GM19452 (cell line): ENCODE results near the gene RXFP3.
"Not testable (repeated sequence)": the region's sequence is repeated elsewhere in the genome, so short reads cannot be mapped to it uniquely, and the experiment has no call there.

Experiments
- ATAC-seq: cut with Tn5 transposase; IDR thresholded peaks from one replicate; pipeline ENCODE4 v1.9.1; 2021; ENCODE audit not compliant: unreplicated experiment

RXFP3 gene

GRCh38 chr5:33934176-33934575, 2.0 kb upstream of the RXFP3 start:
- peak; percentile 38 for ATAC-seq

DNA sequence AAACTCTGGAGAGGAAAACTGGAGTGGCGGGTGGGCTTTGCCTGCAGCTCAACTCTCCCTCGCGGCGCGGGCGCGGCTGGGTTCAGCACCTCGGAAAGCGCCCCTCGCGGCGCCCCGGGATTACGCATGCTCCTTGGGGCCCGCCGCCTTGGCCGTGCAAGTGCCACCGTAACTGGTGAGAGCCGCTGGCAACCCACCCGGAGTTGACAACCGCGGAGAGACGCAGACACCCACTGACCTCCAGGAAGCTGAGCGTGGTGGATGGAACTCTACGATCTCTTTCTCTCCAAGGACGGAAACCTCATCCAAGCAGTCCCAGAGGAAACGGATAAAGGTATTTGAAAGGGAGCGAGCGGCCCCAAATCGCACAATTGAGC, 194 bp upstream of the RXFP3 start:
- ATAC-seq, result no peak

GRCh38 chr5:33937017-33937706, 976 bp downstream of the RXFP3 start:
- no peak for ATAC-seq

GRCh38 chr5:33937707-33938506, 1.7 kb downstream of the RXFP3 start:
- no peak for ATAC-seq

- no peak for ATAC-seq
These were observed 2.3 kb downstream of the RXFP3 start for GRCh38 chr5:33938507-33938796.

DNA sequence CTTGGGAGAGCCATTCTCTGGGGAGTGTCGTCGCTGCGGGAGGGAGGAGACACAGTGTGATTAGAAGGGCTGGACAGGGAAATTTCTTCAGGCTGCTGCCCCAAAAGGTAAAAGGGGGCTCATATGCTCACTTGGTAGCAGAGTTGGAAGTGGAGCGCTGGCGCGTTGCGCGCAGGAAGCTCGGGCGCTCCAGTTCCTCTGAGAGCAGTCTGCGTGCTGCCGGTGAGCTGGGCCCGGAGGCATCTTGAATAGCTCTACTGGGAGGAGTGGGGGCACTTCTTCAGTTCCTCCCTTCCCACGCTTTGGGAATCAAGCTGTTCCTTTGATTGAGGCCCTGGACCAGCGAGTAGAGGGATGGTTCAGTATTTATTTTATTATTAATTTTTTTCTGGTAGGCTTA, 2.7 kb downstream of the RXFP3 start:
- ATAC-seq, result no peak

- no peak for ATAC-seq
These were observed 3.5 kb downstream of the RXFP3 start for GRCh38 chr5:33939556-33940262.

- no peak for ATAC-seq
These were observed 4.9 kb downstream of the RXFP3 start for GRCh38 chr5:33941090-33941489.

GRCh38 chr5:33944543-33945132, 8.5 kb downstream of the RXFP3 start:
- no peak for ATAC-seq

- not testable (repeated sequence) for ATAC-seq
These were observed 16.0 kb downstream of the RXFP3 start for GRCh38 chr5:33952175-33952574.

- ATAC-seq, result no peak
These were observed 21.5 kb downstream of the RXFP3 start for GRCh38 chr5:33957577-33958150.

DNA sequence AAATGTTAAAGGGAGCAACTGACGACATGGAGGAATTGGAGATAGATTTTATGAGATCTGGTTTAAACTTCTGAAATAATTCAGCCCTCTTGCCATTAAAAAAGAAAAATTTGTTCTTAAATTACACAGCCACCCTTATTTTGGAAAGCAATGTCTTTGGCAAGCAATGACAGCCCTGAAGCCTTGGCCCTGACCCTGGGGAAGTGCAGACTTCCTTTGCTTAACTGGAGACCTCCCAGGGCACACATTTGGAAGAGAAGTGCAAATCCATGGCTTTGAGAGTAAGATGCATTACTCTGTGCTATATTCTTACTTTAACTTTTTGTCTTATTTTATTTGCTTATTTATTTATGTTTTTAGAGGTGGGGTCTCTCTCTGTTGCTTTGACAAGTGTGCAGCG, 22.0 kb downstream of the RXFP3 start:
- ATAC-seq, result no peak

DNA sequence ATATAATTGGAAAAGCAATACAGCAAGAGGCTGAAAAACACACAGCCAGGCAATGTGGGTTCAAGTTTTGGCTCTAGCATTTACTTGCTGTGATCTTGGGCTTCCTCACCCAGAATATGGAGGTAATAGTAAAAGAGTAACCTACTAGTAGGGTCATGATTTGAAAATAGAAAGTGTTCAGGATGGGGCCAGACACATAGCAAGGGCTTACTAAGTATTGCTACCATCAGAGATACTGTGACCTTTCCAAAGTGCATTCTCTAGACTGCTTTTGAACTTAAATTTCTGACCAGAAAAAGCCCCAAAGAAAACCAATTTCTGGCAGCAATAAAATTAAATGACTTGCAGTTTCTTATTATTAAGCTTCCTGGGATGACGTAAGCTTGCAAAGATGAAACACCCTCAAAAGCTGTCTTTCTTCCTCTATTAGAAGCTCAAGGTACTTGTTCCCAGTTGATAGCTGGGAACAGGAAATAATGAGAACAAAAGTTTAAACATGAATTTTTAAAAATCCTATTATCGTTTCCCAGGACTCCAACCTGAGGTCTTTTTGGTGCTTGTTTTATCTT, 28.0 kb downstream of the RXFP3 start:
- no peak for ATAC-seq

DNA sequence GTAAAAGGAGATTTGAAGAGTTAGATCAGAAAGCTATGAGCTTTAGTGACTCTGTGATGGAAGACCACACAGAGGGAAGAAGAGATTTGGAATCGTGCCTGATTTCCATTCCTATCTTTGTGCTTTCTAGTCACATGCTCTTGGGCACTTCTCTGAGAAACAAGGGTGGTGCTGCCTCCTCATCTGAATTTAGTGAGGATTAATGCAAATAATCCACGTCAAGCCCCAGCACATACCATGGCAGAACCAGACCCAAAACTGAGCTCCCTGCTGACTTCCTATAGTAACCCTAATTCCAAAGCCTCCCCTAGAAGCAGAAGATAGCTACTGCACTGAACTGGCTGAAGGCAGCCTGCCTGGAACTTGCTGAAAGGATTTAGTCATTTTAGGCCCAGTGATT, 30.6 kb downstream of the RXFP3 start:
- ATAC-seq, result no peak

DNA sequence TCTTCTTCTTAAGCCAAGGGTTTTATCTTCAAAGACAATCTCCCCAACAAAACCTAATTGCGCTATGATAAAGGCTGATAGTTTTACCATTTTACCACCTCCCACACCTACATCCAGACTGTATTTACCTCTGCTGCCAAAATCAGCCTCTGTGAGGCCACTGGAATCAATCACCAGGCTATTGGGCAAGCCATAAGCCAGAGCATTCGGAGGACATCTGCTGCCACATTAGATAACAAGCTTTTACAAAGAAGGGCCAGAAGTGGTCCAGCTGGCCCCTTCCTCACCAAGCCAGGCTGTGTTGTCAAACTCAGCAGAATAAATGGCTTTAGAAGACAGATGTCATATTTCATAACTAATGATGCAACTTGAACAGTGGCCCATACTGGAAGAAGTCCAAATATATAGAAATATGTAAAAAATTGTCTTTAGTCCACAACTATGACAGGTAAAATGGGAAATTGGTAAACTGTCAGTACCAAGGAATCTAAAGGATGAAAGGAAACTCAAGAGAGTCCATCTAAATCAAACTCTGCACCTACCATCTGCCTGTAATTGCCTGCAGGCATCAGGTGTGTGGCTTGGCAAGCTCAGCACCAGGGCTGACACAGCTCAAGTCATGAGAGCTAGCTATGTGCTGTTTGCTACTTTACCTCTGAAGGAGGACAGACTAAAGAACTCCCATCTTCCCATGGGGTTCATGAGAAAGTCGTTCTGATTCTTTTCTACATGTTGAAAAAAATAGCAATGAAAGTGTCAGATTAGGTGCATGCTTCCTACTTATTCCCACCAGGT, 32.2 kb downstream of the RXFP3 start:
- ATAC-seq, result no peak

DNA sequence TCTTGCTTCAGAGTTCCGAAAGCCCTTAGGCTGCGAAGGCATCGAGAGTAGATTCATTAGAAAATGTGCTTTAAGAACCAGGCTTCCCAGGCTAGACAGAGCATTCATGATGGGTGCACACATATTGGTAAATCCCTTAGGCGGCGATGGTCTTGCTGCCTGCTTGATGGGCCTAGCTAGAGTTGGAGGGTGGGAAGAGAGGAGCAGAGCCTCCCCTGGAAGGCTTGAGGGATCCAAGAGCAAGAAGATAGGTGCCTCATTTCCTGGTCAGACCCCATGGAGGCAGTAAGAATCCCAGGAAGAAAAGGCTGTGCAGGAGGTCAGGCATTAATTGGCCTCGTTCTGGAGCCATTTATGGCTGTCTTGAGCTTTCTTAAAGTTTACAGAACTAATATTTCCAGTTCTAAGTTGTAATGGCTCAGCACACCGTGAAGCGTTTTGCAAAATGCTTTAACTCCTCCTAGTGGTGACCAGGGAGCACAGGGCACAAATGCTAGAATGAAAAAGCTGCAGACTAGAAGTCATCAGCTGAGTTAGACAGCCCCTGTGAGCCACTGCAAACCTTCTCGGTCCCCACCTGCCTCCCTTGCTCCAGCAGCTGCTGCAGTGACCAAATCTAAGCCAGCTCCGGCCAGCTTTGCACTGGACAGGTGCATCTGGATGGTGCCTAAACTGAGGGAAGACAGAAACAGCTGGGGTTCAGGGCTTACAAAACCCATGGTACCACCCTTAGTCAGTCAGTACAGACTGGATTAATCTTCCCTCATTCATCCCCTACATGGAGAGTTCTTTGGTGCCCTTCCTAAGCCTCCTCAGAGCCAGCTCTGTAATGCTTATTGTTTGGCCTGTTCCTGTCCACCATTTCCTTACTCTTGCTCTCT, 33.6 kb downstream of the RXFP3 start:
- ATAC-seq, result peak; percentile 58

GRCh38 chr5:33973271-33973670, 37.1 kb downstream of the RXFP3 start:
- ATAC-seq, result no peak

DNA sequence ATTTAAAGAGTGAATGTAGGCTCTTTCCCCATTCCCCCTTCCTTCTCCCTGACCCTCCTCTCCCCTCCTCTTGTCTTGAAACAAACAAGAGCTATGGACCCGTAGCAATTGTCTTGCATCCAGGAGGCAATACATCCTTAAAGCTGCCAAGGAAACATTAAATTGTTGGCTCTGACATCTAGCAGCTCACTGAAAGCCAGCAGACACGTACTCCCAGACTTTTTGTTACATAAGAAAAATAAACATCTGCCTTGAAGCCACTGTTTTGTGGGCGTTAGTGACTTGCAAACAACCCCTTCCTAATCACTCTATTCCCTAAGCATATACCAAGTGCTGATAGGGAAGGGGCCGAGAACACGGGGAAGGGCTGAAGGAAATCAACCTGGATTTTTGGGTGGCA, 39.7 kb downstream of the RXFP3 start:
- no peak for ATAC-seq

- no peak for ATAC-seq
These were observed 40.1 kb downstream of the RXFP3 start for GRCh38 chr5:33976307-33976706.
